Heart left ventricle (tissue), 16 donors: ENCODE data around the gene MRGPRX2. TPM values are rescaled to one million over a fixed set of nuclear protein-coding genes. Genes with fewer than 3 reads are reported as not detected.

Source experiments
- ATAC-seq, 4 donors: fragments of 200-7000 bp; cut with Tn5 transposase; one replicate each; pipeline ENCODE4 v1.9.1; 2020 to 2022; ENCODE audit warnings: moderate library complexity in 4 of 4, mild to moderate bottlenecking in 3 of 4, moderate number of reproducible peaks in 1 of 4
- DNase-seq, 5 donors: peaks; one replicate each; pipeline ENCODE4 v3.0.0-alpha.2; 2020
- H3K27ac ChIP-seq, 12 donors: fragments of 200-600 bp; sonication (generic) in 4 of 12; one replicate each; pipeline versions ENCODE4 v1.5.0 to v1.8.0; 2016 to 2022; ENCODE audit warnings: mild to moderate bottlenecking in 2 of 12
- H3K27me3 ChIP-seq, 9 donors: fragments of 200-600 bp; sonication (generic) in 2 of 9; one replicate each; pipeline versions ENCODE4 v1.5.1 to v1.8.0; 2016 to 2022; ENCODE audit warnings: mild to moderate bottlenecking in 3 of 9
- H3K36me3 ChIP-seq, 9 donors: fragments of 200-600 bp; sonication (generic) in 2 of 9; one replicate each; pipeline versions ENCODE4 v1.5.0 to v1.8.0; 2018 to 2022; ENCODE audit warnings: mild to moderate bottlenecking in 2 of 9
- H3K4me1 ChIP-seq, 12 donors: fragments of 200-600 bp; sonication (generic) in 4 of 12; one replicate each; pipeline versions ENCODE4 v1.5.0 to v1.8.0; 2016 to 2022; ENCODE audit warnings: mild to moderate bottlenecking in 3 of 12
- H3K4me3 ChIP-seq, 12 donors: fragments of 200-600 bp; sonication (generic) in 4 of 12; one replicate each; pipeline versions ENCODE4 v1.5.0 to v1.8.0; 2017 to 2022; ENCODE audit warnings: mild to moderate bottlenecking in 9 of 12, moderate library complexity in 4 of 12
- H3K9me3 ChIP-seq, 12 donors: fragments of 200-600 bp; sonication (generic) in 4 of 12; one replicate each; pipeline versions ENCODE4 v1.5.0 to v1.8.0; 2016 to 2022; ENCODE audit warnings: mild to moderate bottlenecking in 1 of 12
- POLR2A ChIP-seq, 2 donors: fragments of 450-650 bp; IDR thresholded peaks; one replicate each; pipeline ENCODE4 v1.6.1; 2017; ENCODE audit warnings: antibody characterized with exemption in 2 of 2, mild to moderate bottlenecking in 2 of 2, moderate library complexity in 2 of 2
- WGBS, 4 donors: extraction: QIAGEN DNeasy Blood & Tissue Kit in 2 of 4; methylation state at CpG; one replicate each; pipeline versions ENCODE4 v1.1.5 to v1.1.7; 2013 to 2018; 5-methylcytosine and 5-hydroxymethylcytosine counted together
- intact Hi-C, 10 donors: fragments of 100-400 bp; cut with DNase I; formaldehyde crosslinking; loops; one replicate each; pipeline versions ENCODE4 v1.11.1 to v1.14.2; 2022
- polyA plus RNA-seq, 2 donors: library from polyadenylated mRNA; stranded (reverse); fragments of 200-250 nt; gene quantifications; one replicate each; pipeline ENCODE4 v1.2.3, GENCODE V29; 2013
- total RNA-seq, 9 donors: library from RNA; depleted of rRNA in 2 of 9; stranded (reverse); fragments of >200 nt in 2 of 9; fragmentation: NEBNext Ultra II Directional in 3 of 9; extraction: Animal tissue kit (Norgen Biotek cat#: 25700) in 3 of 9; gene quantifications; one replicate each; pipeline versions ENCODE4 v1.1.0 to v1.2.4, GENCODE V29; 2016 to 2023
- TF ChIP-seq, protein P1 (sequence below), 12 donors: fragments of 200-600 bp; sonication (generic) in 4 of 12; IDR thresholded peaks; one replicate each; pipeline versions ENCODE4 v1.5.0 to v1.8.0; 2018 to 2022; ENCODE audit warnings: antibody characterized with exemption in 12 of 12, mild to moderate bottlenecking in 5 of 12
- donor health status: ischemic (EF 13 %, LVEDD 7.1; RV severe dilation, severe dysfunction).
- donor health status: healthy with polysubstance abuse.
- donor health status: DM: no; HTN: yes; CAD: no.
- donor health status: DM: no; HTN: no; CAD: no.
- donor health status: ischemic (EF 25% LVEDD 6.9; RV normal size, moderate dysfunction).
- donor health status: ischemic (EF 25% LVEDD 5.7; RV mildly dilated, moderate dysfunction).
- donor health status: healthy.
- donor health status: DM: yes; HTN: yes; CAD: no.
- donor health status: ischemic (EF 35%, LVEDD 5.7; RV mildly dilated, moderate dysfunction).
- donor health status: nonischemic (EF 11% LVEDD 7.7; RV severe dilation, severe dysfunction).
- donor health status: DM: yes; HTN: yes; CAD: no.
- donor health status: PGD.
- donor health status: ischemic (EF 29% LVEDD 5.4; RV normal size, mild dysfunction).
- donor health status: nonischemic (EF 23%, LVEDD 6.1; RV moderate dilation, normal function).

Gene MRGPRX2
- total and polyA plus RNA-seq, 11 donors, result 0.13 TPM; not detected in 10

DNA sequence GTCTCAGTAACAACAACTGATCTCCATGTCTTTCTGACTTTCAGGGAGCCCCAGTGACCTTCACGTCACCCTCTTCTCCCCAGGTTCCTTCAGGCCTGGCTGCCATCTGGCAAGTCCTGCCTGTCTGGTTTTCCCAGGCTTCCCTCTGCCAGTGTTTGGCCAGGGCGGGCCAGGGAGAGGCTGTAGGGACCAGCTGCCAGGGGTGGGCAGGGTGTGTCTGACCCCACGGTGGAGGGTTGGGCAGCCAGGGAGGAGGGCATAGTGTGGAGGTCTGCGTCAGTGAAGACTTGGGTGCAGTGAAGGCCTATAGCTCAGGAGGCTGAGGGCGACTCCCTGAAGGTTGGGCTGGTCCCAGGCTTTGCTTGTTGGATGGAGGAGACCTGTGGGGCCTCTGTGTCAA, 11.9 kb upstream of the MRGPRX2 start:
- ATAC-seq (no peak), DNase-seq (no peak)
- 78 to 92% (median 90%) methylated on average over 5 of the region's 5 CpGs for WGBS, 4 donors
- intact Hi-C loops, result loop anchor here (2.0 to 10.0 kb wide), 11 partner anchors 35 to 485 kb away; partner anchors contain the start of gene E2F8 (in 1 of the 10)
- Histone ChIP-seq H3K27me3 (peaks cover 0 to 12% (median 0%) of the 10 kb centered on the region in 9 donors), H3K27ac (no peak overlapping the region), H3K4me1 (peaks cover 0 to 4% (median 0%) of the 10 kb centered on the region in 12 donors), H3K9me3 (peaks cover 0 to 16% (median 0%) of the 10 kb centered on the region in 12 donors), H3K36me3 (no peaks in the 10 kb centered on the region), H3K4me3 (no peak overlapping the region)
- TF ChIP-seq, protein P1, sequence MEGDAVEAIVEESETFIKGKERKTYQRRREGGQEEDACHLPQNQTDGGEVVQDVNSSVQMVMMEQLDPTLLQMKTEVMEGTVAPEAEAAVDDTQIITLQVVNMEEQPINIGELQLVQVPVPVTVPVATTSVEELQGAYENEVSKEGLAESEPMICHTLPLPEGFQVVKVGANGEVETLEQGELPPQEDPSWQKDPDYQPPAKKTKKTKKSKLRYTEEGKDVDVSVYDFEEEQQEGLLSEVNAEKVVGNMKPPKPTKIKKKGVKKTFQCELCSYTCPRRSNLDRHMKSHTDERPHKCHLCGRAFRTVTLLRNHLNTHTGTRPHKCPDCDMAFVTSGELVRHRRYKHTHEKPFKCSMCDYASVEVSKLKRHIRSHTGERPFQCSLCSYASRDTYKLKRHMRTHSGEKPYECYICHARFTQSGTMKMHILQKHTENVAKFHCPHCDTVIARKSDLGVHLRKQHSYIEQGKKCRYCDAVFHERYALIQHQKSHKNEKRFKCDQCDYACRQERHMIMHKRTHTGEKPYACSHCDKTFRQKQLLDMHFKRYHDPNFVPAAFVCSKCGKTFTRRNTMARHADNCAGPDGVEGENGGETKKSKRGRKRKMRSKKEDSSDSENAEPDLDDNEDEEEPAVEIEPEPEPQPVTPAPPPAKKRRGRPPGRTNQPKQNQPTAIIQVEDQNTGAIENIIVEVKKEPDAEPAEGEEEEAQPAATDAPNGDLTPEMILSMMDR (IDR thresholded peaks at IDR 0.05), result no peak
- no peak for TF ChIP-seq POLR2A (IDR thresholded peaks at IDR 0.05)

DNA sequence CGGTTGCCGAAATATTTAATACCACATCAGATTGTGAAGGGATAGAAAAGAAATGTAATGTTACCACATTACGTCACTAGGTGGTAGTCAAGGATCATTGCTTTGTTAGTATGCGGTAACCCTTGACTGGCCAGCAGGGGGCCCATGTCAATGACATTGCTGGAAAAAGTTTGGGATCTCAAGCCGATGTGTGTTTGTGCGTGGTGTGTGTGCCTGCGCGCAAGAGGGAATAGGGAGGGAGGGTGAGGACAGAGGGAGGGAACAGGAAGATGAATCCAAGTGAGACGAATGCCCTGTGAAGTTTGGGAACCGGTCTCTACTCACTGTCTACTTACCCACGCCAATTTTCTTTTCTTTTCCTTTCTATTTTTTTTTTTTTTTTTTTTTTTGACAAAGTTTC, 10.7 kb upstream of the MRGPRX2 start:
- Histone ChIP-seq H3K4me1 (peaks cover 0 to 4% (median 0%) of the 10 kb centered on the region in 12 donors), H3K27me3 (peaks cover 0 to 23% (median 0%) of the 10 kb centered on the region in 9 donors), H3K36me3 (no peaks in the 10 kb centered on the region), H3K4me3 (peak overlapping the region in 4 of 12 donors; percentile 11 to 25 (median 16)), H3K27ac (no peak overlapping the region), H3K9me3 (peaks cover 0 to 16% (median 0%) of the 10 kb centered on the region in 12 donors)
- peak; percentile 85 to 96 (median 92) for ATAC-seq
- TF ChIP-seq, protein P1 (IDR thresholded peaks at IDR 0.05), result peak; percentile 81 to 96 (median 90)
- no peak for TF ChIP-seq POLR2A (IDR thresholded peaks at IDR 0.05)
- WGBS, 4 donors, result 3 to 5% (median 4%) methylated on average over 11 of the region's 11 CpGs
- DNase-seq, result peak; percentile 43 to 73 (median 61)
- intact Hi-C loops, result loop anchor here in 9 of 10 donors (1.0 to 10.0 kb wide), 12 partner anchors 36 to 486 kb away; partner anchors contain the start of gene E2F8 (in 1 of the 9)

DNA sequence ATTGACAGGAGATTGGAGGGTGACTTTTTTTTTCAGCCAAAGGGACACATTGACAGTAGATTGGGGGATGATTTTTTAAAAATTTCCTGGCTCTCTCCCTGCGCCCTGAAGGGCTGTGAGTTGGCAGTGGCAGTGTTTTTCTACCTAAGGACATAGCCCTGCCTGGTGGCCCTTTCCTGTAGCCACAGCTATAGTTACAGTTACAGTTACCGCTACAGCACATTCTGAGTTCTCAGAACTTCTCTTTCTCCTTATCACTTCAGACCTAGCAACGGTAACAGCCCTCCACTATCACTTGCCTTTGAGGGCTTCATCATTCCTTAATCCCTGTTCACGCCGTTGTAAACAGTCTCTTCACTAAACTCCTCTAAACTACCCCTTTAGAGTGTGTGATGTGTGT, 684 bp downstream of the MRGPRX2 start:
- no peaks in the 10 kb centered on the region for H3K4me1 ChIP-seq
- TF ChIP-seq, protein P1 (IDR thresholded peaks at IDR 0.05), result no peak
- no peak for TF ChIP-seq POLR2A (IDR thresholded peaks at IDR 0.05)
- peaks cover 0 to 3% (median 0%) of the 10 kb centered on the region in 12 donors for H3K9me3 ChIP-seq
- no peak for ATAC-seq
- H3K36me3 ChIP-seq, result no peaks in the 10 kb centered on the region
- H3K4me3 ChIP-seq, result no peak overlapping the region
- H3K27me3 ChIP-seq, result peaks cover 0 to 6% (median 0%) of the 10 kb centered on the region in 9 donors
- no peak overlapping the region for H3K27ac ChIP-seq
- no peak for DNase-seq
- 32 to 39% (median 36%) methylated on average over 5 of the region's 5 CpGs for WGBS, 4 donors
- intact Hi-C loops, result no loop called here

DNA sequence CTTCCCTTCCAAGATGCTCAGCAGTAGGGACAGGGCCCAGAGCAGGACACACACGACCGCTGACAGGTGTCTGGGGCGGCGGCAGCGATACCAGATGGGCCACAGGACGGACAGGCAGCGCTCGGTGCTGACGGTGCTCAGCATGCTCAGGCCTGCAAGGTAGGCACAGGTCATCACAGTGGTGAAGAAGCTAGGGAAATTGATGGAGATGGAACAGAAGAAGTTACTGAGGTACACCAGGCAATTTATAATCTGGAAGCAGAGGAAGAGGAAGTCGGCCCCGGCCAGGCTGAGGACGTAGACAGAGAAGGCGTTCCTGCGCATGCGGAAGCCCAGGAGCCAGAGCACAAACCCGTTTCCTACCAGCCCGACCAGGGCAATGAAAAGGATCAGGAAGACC, 4.6 kb downstream of the MRGPRX2 start:
- Histone ChIP-seq H3K27ac (no peak overlapping the region), H3K27me3 (peaks cover 0 to 4% (median 0%) of the 10 kb centered on the region in 9 donors), H3K4me1 (no peaks in the 10 kb centered on the region), H3K4me3 (no peak overlapping the region), H3K9me3 (peaks cover 0 to 12% (median 0%) of the 10 kb centered on the region in 12 donors), H3K36me3 (no peaks in the 10 kb centered on the region)
- intact Hi-C loops, result no loop called here
- TF ChIP-seq, protein P1 (IDR thresholded peaks at IDR 0.05), result no peak
- no peak for TF ChIP-seq POLR2A (IDR thresholded peaks at IDR 0.05)
- WGBS, 4 donors, result 82 to 90% (median 89%) methylated on average over 17 of the region's 17 CpGs
- ATAC-seq (peak in 1 of 4 donors; percentile 20), DNase-seq (peak in 1 of 5 donors; percentile 31)
